Endothelial cell of umbilical vein (primary cell): Measurements from ENCODE around the gene LMF1. TPM values are rescaled to one million over a fixed set of nuclear protein-coding genes. Genes with fewer than 3 reads are reported as not detected.

Experiments used
- BruUV-seq: library from RNA; stranded (reverse); fragments of 400-500 nt; replicated peaks from 2 replicates; lab custom pipeline; 2021; lab: Mats Ljungman, UMichigan
- CTCF ChIA-PET: fragments of 300-600, 350-600 bp; sonication (Branson Sonifier 250); formaldehyde crosslinking; loops from one replicate; lab custom pipeline; 2021; ENCODE audit warnings: antibody characterized with exemption, inconsistent platforms; lab: Charles Lee
- POLR2A ChIA-PET: fragments of 300-600, 350-600 bp; sonication (Branson Sonifier 250); formaldehyde crosslinking; loops from one replicate; lab custom pipeline; 2021; ENCODE audit warnings: antibody characterized with exemption, inconsistent platforms; lab: Charles Lee
- DNase-seq: peaks from one replicate; pipeline ENCODE4 v3.0.0-alpha.2; 2011; ENCODE audit warnings: low read depth, low spot score
- FAIRE-seq: peaks from 2 replicates; lab custom pipeline; 2011; peaks lifted over from hg19 to GRCh38; lab: Jason Lieb, UNC
- H2AFZ ChIP-seq: 2 replicates; pipeline ENCODE4 v1.6.0; 2012; ENCODE audit warnings: low read depth, low read length, control low read depth, inconsistent platforms
- H3K27ac ChIP-seq: 2 replicates; pipeline ENCODE4 v1.5.1; 2011; ENCODE audit warnings: low read depth, mild to moderate bottlenecking, control low read depth, low read length, moderate library complexity; ENCODE audit not compliant: insufficient read depth
- H3K27me3 ChIP-seq, 2 experiments: 2 replicates each; pipeline versions ENCODE4 v1.6.0 to v1.6.1; 2011; ENCODE audit warnings: low read length in 2 of 2, mixed read lengths in 1 of 2; ENCODE audit not compliant: control insufficient read depth in 2 of 2, insufficient read depth in 2 of 2
- H3K36me3 ChIP-seq, 2 experiments: 2 replicates in 1 of 2; 3 replicates in 1 of 2; pipeline ENCODE4 v1.5.1; 2011; ENCODE audit warnings: low read length in 2 of 2, mild to moderate bottlenecking in 1 of 2, moderate library complexity in 1 of 2; ENCODE audit not compliant: control insufficient read depth in 2 of 2, insufficient read depth in 2 of 2; ENCODE audit errors: extremely low read depth in 1 of 2
- H3K4me1 ChIP-seq: 3 replicates; pipeline ENCODE4 v1.5.1; 2011; ENCODE audit warnings: mild to moderate bottlenecking, low read length; ENCODE audit not compliant: control insufficient read depth, insufficient read depth; ENCODE audit errors: extremely low read depth
- H3K4me2 ChIP-seq: 2 replicates; pipeline ENCODE4 v1.6.1; 2011; ENCODE audit warnings: low read length, control low read depth, mixed read lengths; ENCODE audit not compliant: insufficient read depth
- H3K4me3 ChIP-seq, 3 experiments: fragments of 200-600 bp in 1 of 3; sonication (generic), shearing (Covaris generic) in 1 of 3; replicated peaks in 1 of 3; 2 replicates each; pipeline ENCODE4 v1.5.1; 2011 to 2016; ENCODE audit warnings: control low read depth in 3 of 3, low read length in 3 of 3, mild to moderate bottlenecking in 2 of 3, inconsistent platforms in 1 of 3, low read depth in 1 of 3, moderate library complexity in 1 of 3; ENCODE audit not compliant: insufficient read depth in 1 of 3
- H3K79me2 ChIP-seq: 2 replicates; pipeline ENCODE4 v1.6.0; 2012; ENCODE audit warnings: low read length, inconsistent platforms; ENCODE audit not compliant: control insufficient read depth, insufficient read depth
- H3K9ac ChIP-seq: replicated peaks from 2 replicates; pipeline ENCODE3; 2011; ENCODE audit warnings: low read length, control low read depth; ENCODE audit not compliant: insufficient read depth; ENCODE audit errors: extremely low read depth
- H3K9me1 ChIP-seq: replicated peaks from 3 replicates; pipeline ENCODE4 v1.6.0; 2011; ENCODE audit warnings: mild to moderate bottlenecking, low read length; ENCODE audit not compliant: control insufficient read depth, insufficient read depth; ENCODE audit errors: extremely low read depth
- H3K9me3 ChIP-seq: replicated peaks from 2 replicates; pipeline ENCODE4 v1.5.1; 2012; ENCODE audit warnings: low read length, inconsistent platforms; ENCODE audit not compliant: control insufficient read depth, insufficient read depth
- H4K20me1 ChIP-seq: replicated peaks from 2 replicates; pipeline ENCODE3; 2011; ENCODE audit warnings: mild to moderate bottlenecking, low read length; ENCODE audit not compliant: control insufficient read depth, insufficient read depth; ENCODE audit errors: extremely low read depth
- CTCF ChIP-seq, 2 donors: IDR thresholded peaks; 1 replicate in 1 of 2; 2 replicates in 1 of 2; pipeline ENCODE4 v1.5.1; 2011; ENCODE audit warnings: low read length in 2 of 2, mild to moderate bottlenecking in 2 of 2, moderate library complexity in 2 of 2, control low read depth in 1 of 2, inconsistent platforms in 1 of 2, low read depth in 1 of 2; ENCODE audit not compliant: insufficient read depth in 1 of 2; ENCODE audit errors: extremely low read depth in 1 of 2
- EZH2 ChIP-seq: IDR thresholded peaks from 2 replicates; pipeline ENCODE4 v1.6.1; 2012; ENCODE audit warnings: borderline replicate concordance, low read depth, mild to moderate bottlenecking, moderate library complexity, low read length, inconsistent platforms; ENCODE audit not compliant: severe bottlenecking
- FOS ChIP-seq: IDR thresholded peaks from 2 replicates; pipeline ENCODE4 v1.6.1; 2011; ENCODE audit warnings: mild to moderate bottlenecking, low read length, moderate library complexity, borderline replicate concordance; ENCODE audit not compliant: insufficient read depth
- GATA2 ChIP-seq: IDR thresholded peaks from 2 replicates; pipeline ENCODE4 v1.7.0; 2011; ENCODE audit warnings: low read depth, mild to moderate bottlenecking, moderate library complexity, mixed read lengths, low read length; ENCODE audit not compliant: insufficient read length, insufficient read depth
- JUN ChIP-seq: IDR thresholded peaks from 2 replicates; pipeline ENCODE4 v1.6.1; 2011; ENCODE audit warnings: borderline replicate concordance, low read depth; ENCODE audit not compliant: insufficient read length, insufficient read depth
- MYC ChIP-seq: IDR thresholded peaks from one replicate; pipeline ENCODE4 v1.6.1; 2011; ENCODE audit warnings: mild to moderate bottlenecking, low read depth, low read length
- POLR2A ChIP-seq: IDR thresholded peaks from 2 replicates; pipeline ENCODE4 v1.6.1; 2012; ENCODE audit warnings: low read depth, mild to moderate bottlenecking, control low read depth, low read length
- POLR2AphosphoS5 ChIP-seq: IDR thresholded peaks from 2 replicates; pipeline ENCODE4 v1.6.1; 2012; ENCODE audit warnings: low read depth, mild to moderate bottlenecking, control low read depth, low read length, moderate library complexity; ENCODE audit not compliant: insufficient read depth
- dilution Hi-C: fragments of 300-500 bp; cut with MboI; formaldehyde crosslinking; loops from one replicate; pipeline ENCODE4 v1.15.0; 2019; ENCODE audit warnings: low sequenced_read_pairs; ENCODE audit not compliant: extremely low pct_ligation_motif_present
- intact Hi-C: fragments of 100-400 bp; cut with micrococcal nuclease; formaldehyde crosslinking; loops from one replicate; pipeline ENCODE4 v1.10.0; 2022
- polyA plus RNA-seq, 4 experiments: library from polyadenylated mRNA; depleted of rRNA in 3 of 4; stranded (reverse) in 3 of 4; unstranded in 1 of 4; fragments of >200 nt; gene quantifications; 2 replicates each; pipeline versions ENCODE4 v1.2.1 to v1.2.3, GENCODE V29; 2011 to 2012; ENCODE audit warnings: missing spikeins in 1 of 4
- total RNA-seq: library from RNA; stranded (reverse); gene quantifications from 2 replicates; pipeline ENCODE4 v1.2.3, GENCODE V29; 2021
- TF ChIP-seq, protein P1 (sequence below): IDR thresholded peaks from 2 replicates; pipeline ENCODE4 v1.6.1; 2011; ENCODE audit not compliant: insufficient read depth, insufficient read length

Gene LMF1
- total and polyA plus RNA-seq, 2 donors (not counting 3 experiments of a cell fraction or from before 2014, with no cell fraction given), result 17.8 TPM

DNA sequence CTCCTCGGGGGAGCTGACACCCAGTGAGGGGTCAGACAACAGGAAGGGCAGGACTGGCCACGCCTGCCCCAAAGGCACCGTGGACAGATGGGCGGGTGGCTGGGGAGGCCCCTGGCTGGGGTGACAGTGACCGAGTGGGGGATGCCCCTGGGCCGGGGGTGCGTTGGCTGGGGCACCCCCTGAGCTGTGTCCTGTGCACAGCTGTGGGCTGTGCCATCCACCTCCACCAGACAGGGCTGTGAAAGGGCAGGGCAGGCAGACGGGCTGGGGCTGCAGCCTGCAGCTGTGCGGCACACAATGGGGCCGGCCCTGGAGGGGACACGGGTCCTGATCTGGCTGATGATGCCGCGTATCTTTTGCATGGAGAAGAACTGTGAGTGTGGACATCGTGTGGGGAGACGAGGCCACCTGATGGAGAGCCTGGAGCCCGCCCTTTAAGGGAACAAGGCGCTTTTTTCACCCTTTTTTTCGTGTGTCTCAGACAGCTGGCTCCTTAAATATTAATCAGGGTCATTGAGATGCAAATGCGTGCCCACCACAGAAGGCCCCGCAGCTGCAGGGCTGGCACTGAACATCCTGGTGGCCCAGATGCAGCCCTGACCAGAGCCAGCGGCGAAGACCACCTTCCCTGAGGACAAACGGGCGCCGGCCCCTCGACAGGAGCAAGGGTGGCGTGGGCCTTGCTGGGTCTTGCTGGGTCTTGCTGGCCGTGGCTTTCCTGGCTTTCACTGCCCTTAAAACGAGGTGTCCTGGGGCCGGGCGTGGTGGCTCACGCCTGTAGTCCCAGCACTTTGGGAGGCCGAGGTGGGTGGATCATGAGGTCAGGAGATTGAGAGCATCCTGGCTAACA lies 127.8 kb downstream of the LMF1 start:
- BruUV-seq, result no TSS peak
- Histone ChIP-seq H3K4me1 (no peaks in the 10 kb centered on the region), H3K4me2 (no peak overlapping the region), H3K9me1 (no peaks in the 10 kb centered on the region), H2AFZ (no peak overlapping the region), H3K9ac (no peak overlapping the region), H3K9me3 (no peaks in the 10 kb centered on the region), H3K4me3 (no peak overlapping the region), H3K79me2 (no peaks in the 10 kb centered on the region), H3K27ac (no peak overlapping the region), H3K27me3 (no peaks in the 10 kb centered on the region), H4K20me1 (no peaks in the 10 kb centered on the region), H3K36me3 (no peaks in the 10 kb centered on the region)
- no peak for FAIRE-seq
- dilution Hi-C loops (no loop called here), intact Hi-C loops (no loop called here)
- POLR2A ChIA-PET, result no interaction called here
- TF ChIP-seq POLR2AphosphoS5, result no peak
- CTCF ChIA-PET, result no interaction called here
- no peak for DNase-seq

- Histone ChIP-seq H3K4me3 (no peak overlapping the region), H3K36me3 (no peaks in the 10 kb centered on the region), H3K27me3 (no peaks in the 10 kb centered on the region), H2AFZ (no peak overlapping the region), H3K4me1 (no peaks in the 10 kb centered on the region), H3K9me3 (no peaks in the 10 kb centered on the region), H3K27ac (no peak overlapping the region), H3K9me1 (no peaks in the 10 kb centered on the region), H3K79me2 (no peaks in the 10 kb centered on the region), H3K4me2 (no peak overlapping the region), H3K9ac (no peak overlapping the region), H4K20me1 (no peaks in the 10 kb centered on the region)
- dilution Hi-C loops, result no loop called here
- BruUV-seq, result no TSS peak
- TF ChIP-seq JUN (no peak), FOS (no peak), MYC (no peak), GATA2 (no peak), CTCF (IDR thresholded peaks at IDR 0.05; ENCODE audit: extremely low read depth in 1 of 2, insufficient read depth in 1 of 2, low read depth in 1 of 2, low read length in 2 of 2) (no peak), POLR2A (no peak), POLR2AphosphoS5 (no peak), EZH2 (no peak)
- TF ChIP-seq, protein P1, sequence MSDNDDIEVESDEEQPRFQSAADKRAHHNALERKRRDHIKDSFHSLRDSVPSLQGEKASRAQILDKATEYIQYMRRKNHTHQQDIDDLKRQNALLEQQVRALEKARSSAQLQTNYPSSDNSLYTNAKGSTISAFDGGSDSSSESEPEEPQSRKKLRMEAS, result no peak
- ChIA-PET POLR2A (no interaction called here), CTCF (no interaction called here)
- FAIRE-seq (no peak), DNase-seq (peak; percentile 2)
- intact Hi-C loops, result no loop called here
These were observed 128.7 kb downstream of the LMF1 start for GRCh38 chr16:842061-842476.
